SK-N-SH (cell line): ENCODE measurements around the gene RAPGEF6. TPM values are rescaled to one million over a fixed set of nuclear protein-coding genes. Genes with fewer than 3 reads are reported as not detected.

Experiments
- CTCF ChIA-PET: fragments of 300-600, 350-600 bp; formaldehyde crosslinking; extraction: SDS; loops from one replicate; lab custom pipeline; 2021; lab: Yijun Ruan, JAX
- POLR2A ChIA-PET: fragments of 350-600 bp; sonication (Branson Sonifier 250); formaldehyde crosslinking; extraction: SDS; loops from one replicate; lab custom pipeline; 2020; ENCODE audit warnings: antibody characterized with exemption, inconsistent platforms; lab: Yijun Ruan, JAX
- DNase-seq: peaks from one replicate; pipeline ENCODE4 v3.0.0; 2012
- H2AFZ ChIP-seq: fragments of 200-600 bp; sonication (generic); 2 replicates; pipeline ENCODE4 v1.8.1; 2016; ENCODE audit warnings: antibody characterized with exemption, mild to moderate bottlenecking, low read depth
- H3F3A ChIP-seq: fragments of 200-600 bp; sonication (generic); replicated peaks from 2 replicates; pipeline ENCODE3; 2016; ENCODE audit warnings: antibody characterized with exemption, mild to moderate bottlenecking; ENCODE audit not compliant: insufficient read depth
- H3K27ac ChIP-seq, 2 experiments: fragments of 200-500 bp in 1 of 2; fragments of 200-600 bp in 1 of 2; sonication (Bioruptor generic) in 1 of 2; sonication (generic), shearing (Covaris generic) in 1 of 2; 2 replicates each; pipeline versions ENCODE4 v1.5.1 to v1.6.1; 2014 to 2016; ENCODE audit warnings: low read depth in 2 of 2, inconsistent platforms in 1 of 2, low read length in 1 of 2, mild to moderate bottlenecking in 1 of 2, mixed read lengths in 1 of 2
- H3K27me3 ChIP-seq: fragments of 200-600 bp; sonication (generic), shearing (Covaris generic); 2 replicates; pipeline ENCODE4 v1.6.1; 2016; ENCODE audit warnings: mixed run types; ENCODE audit not compliant: insufficient read depth
- H3K36me3 ChIP-seq, 2 experiments: fragments of 200-500 bp in 1 of 2; fragments of 200-600 bp in 1 of 2; sonication (Bioruptor generic) in 1 of 2; sonication (generic) in 1 of 2; replicated peaks in 1 of 2; 2 replicates each; pipeline versions ENCODE3 to v1.5.1; 2014 to 2016; ENCODE audit warnings: low read length in 1 of 2, mild to moderate bottlenecking in 1 of 2; ENCODE audit not compliant: insufficient read depth in 2 of 2, control insufficient read depth in 1 of 2
- H3K4me1 ChIP-seq, 2 experiments: fragments of 200-500 bp in 1 of 2; fragments of 200-600 bp in 1 of 2; sonication (Bioruptor generic) in 1 of 2; sonication (generic), shearing (Covaris generic) in 1 of 2; 2 replicates each; pipeline versions ENCODE4 v1.5.1 to v1.6.1; 2014 to 2016; ENCODE audit warnings: low read depth in 1 of 2, low read length in 1 of 2, mixed run types in 1 of 2; ENCODE audit not compliant: insufficient read depth in 2 of 2, control insufficient read depth in 1 of 2
- H3K4me2 ChIP-seq: fragments of 200-600 bp; sonication (generic), shearing (Covaris generic); 2 replicates; pipeline ENCODE4 v1.6.1; 2017; ENCODE audit warnings: mixed run types
- H3K4me3 ChIP-seq, 2 experiments: fragments of 200-500 bp in 1 of 2; fragments of 200-600 bp in 1 of 2; sonication (Bioruptor generic) in 1 of 2; sonication (generic), shearing (Covaris generic) in 1 of 2; 2 replicates each; pipeline versions ENCODE4 v1.5.1 to v1.8.1; 2014 to 2016; ENCODE audit warnings: low read depth in 2 of 2, inconsistent platforms in 1 of 2, low read length in 1 of 2, mild to moderate bottlenecking in 1 of 2, mixed read lengths in 1 of 2, moderate library complexity in 1 of 2
- H3K79me2 ChIP-seq: fragments of 200-600 bp; sonication (generic); 2 replicates; pipeline ENCODE4 v1.8.1; 2017; ENCODE audit warnings: mild to moderate bottlenecking; ENCODE audit not compliant: insufficient read depth
- H3K9ac ChIP-seq: fragments of 200-600 bp; sonication (generic); 2 replicates; pipeline ENCODE4 v1.6.1; 2017; ENCODE audit warnings: mixed run types
- H3K9me2 ChIP-seq: fragments of 200-600 bp; sonication (generic); 2 replicates; pipeline ENCODE4 v1.6.1; 2017; ENCODE audit warnings: mixed run types
- H3K9me3 ChIP-seq: fragments of 200-600 bp; sonication (generic); 2 replicates; pipeline ENCODE4 v1.6.1; 2017; ENCODE audit warnings: mixed run types, mild to moderate bottlenecking, moderate library complexity
- H4K20me1 ChIP-seq: fragments of 200-600 bp; sonication (generic); 2 replicates; pipeline ENCODE4 v1.6.1; 2017; ENCODE audit warnings: mild to moderate bottlenecking, mixed run types; ENCODE audit not compliant: insufficient read depth
- CHD2 ChIP-seq: fragments of 150-350 bp; IDR thresholded peaks from 2 replicates; pipeline ENCODE4 v1.6.1; 2018; ENCODE audit warnings: low read length; ENCODE audit not compliant: partially characterized antibody
- ELF1 ChIP-seq: IDR thresholded peaks from 2 replicates; pipeline ENCODE4 v1.4.0; 2012
- EP300 ChIP-seq, 2 experiments: IDR thresholded peaks; 2 replicates each; pipeline versions ENCODE4 v1.4.0 to v1.6.1; 2012; ENCODE audit warnings: borderline replicate concordance in 1 of 2, low read depth in 1 of 2, low read length in 1 of 2
- EZH2phosphoT487 ChIP-seq: fragments of 200-600 bp; sonication (generic); IDR thresholded peaks from 2 replicates; pipeline ENCODE4 v1.6.1; 2017; ENCODE audit warnings: low read depth, mixed run types, mild to moderate bottlenecking, antibody characterized with exemption, moderate library complexity, borderline replicate concordance
- FOSL2 ChIP-seq: IDR thresholded peaks from 2 replicates; pipeline ENCODE4 v1.4.0; 2012; ENCODE audit warnings: low read depth, mild to moderate bottlenecking, moderate library complexity, borderline replicate concordance
- FOXM1 ChIP-seq: IDR thresholded peaks from 2 replicates; pipeline ENCODE4 v1.4.0; 2012; ENCODE audit warnings: low read depth, mild to moderate bottlenecking
- GABPA ChIP-seq: IDR thresholded peaks from 2 replicates; pipeline ENCODE4 v1.4.0; 2012; ENCODE audit warnings: low read depth, mild to moderate bottlenecking
- GATA2 ChIP-seq: sonication (generic); formaldehyde crosslinking; IDR thresholded peaks from 2 replicates; pipeline ENCODE4 v1.5.0; 2020; ENCODE audit warnings: mild to moderate bottlenecking, missing genetic modification reagents
- IRF3 ChIP-seq: fragments of 150-350 bp; IDR thresholded peaks from 2 replicates; pipeline ENCODE4 v1.6.1; 2016; ENCODE audit warnings: mild to moderate bottlenecking, low read depth, low read length
- MAX ChIP-seq: IDR thresholded peaks from 2 replicates; pipeline ENCODE4 v1.4.0; 2012; ENCODE audit warnings: low read depth
- MXI1 ChIP-seq: IDR thresholded peaks from 2 replicates; pipeline ENCODE4 v1.6.1; 2012; ENCODE audit warnings: mild to moderate bottlenecking, low read depth, low read length, improper control_type of control experiment
- NFIC ChIP-seq: IDR thresholded peaks from 2 replicates; pipeline ENCODE4 v1.4.0; 2012; ENCODE audit warnings: borderline replicate concordance
- RCOR1 ChIP-seq: fragments of 150-350 bp; IDR thresholded peaks from 2 replicates; pipeline ENCODE4 v1.6.1; 2017; ENCODE audit warnings: antibody characterized with exemption, low read length
- REST ChIP-seq: IDR thresholded peaks from 2 replicates; pipeline ENCODE4 v1.6.1; 2012; ENCODE audit warnings: mild to moderate bottlenecking, low read depth, low read length, moderate library complexity
- RXRA ChIP-seq: IDR thresholded peaks from 2 replicates; pipeline ENCODE4 v1.4.0; 2012; ENCODE audit warnings: low read depth, mild to moderate bottlenecking, borderline replicate concordance
- SMC3 ChIP-seq: IDR thresholded peaks from 2 replicates; pipeline ENCODE4 v1.6.1; 2012; ENCODE audit warnings: low read depth, low read length, improper control_type of control experiment
- TAF1 ChIP-seq: IDR thresholded peaks from 2 replicates; pipeline ENCODE4 v1.6.1; 2012; ENCODE audit warnings: low read depth, mild to moderate bottlenecking, low read length, moderate library complexity, borderline replicate concordance
- TEAD4 ChIP-seq: IDR thresholded peaks from 2 replicates; pipeline ENCODE4 v1.4.0; 2012; ENCODE audit warnings: mild to moderate bottlenecking, borderline replicate concordance; ENCODE audit not compliant: insufficient read depth
- YY1 ChIP-seq: IDR thresholded peaks from 2 replicates; pipeline ENCODE4 v1.4.0; 2012; ENCODE audit warnings: low read depth, mild to moderate bottlenecking
- ZBTB33 ChIP-seq: IDR thresholded peaks from 2 replicates; pipeline ENCODE4 v1.4.0; 2012; ENCODE audit warnings: low read depth, borderline replicate concordance
- whole genome bisulfite sequencing: methylation state at CpG from one replicate; pipeline ENCODE4 v1.1.6; 2017; ENCODE audit warnings: low lambda C conversion rate; 5-methylcytosine and 5-hydroxymethylcytosine counted together
- polyA plus RNA-seq, 3 experiments: library from polyadenylated mRNA; depleted of rRNA; stranded (reverse); fragments of >200 nt; gene quantifications; 2 replicates each; pipeline ENCODE4 v1.2.3, GENCODE V29; 2012

The RAPGEF6 gene
- polyA plus RNA-seq, 1 of the 3 experiments (the other 2 are of a cell fraction): 2.9 TPM

- Histone ChIP-seq H3K4me2 (no peak overlapping the region), H3K79me2 (no peaks in the 10 kb centered on the region; the same call in 1 of the 2 replicates), H3K36me3 (peaks cover 52 to 62% of the 10 kb centered on the region in 2 experiments), H2AFZ (no peak overlapping the region), H3K4me3 (no peak overlapping the region), H3K9ac (no peak overlapping the region), H3K9me2 (no peaks in the 10 kb centered on the region), H3F3A (no peaks in the 10 kb centered on the region), H4K20me1 (no peaks in the 10 kb centered on the region), H3K9me3 (no peaks in the 10 kb centered on the region), H3K27ac (no peak overlapping the region), H3K4me1 (no peaks in the 10 kb centered on the region), H3K27me3 (no peaks in the 10 kb centered on the region)
- no peak for DNase-seq
- WGBS: 92% methylated on average over 4 of the region's 4 CpGs
- POLR2A ChIA-PET: no interaction called here
- no peak for TF ChIP-seq IRF3
- TF ChIP-seq FOXM1: no peak
- no peak for TF ChIP-seq EZH2phosphoT487
- TF ChIP-seq SMC3: no peak
- no peak for TF ChIP-seq CHD2
- no peak for TF ChIP-seq MAX
- TF ChIP-seq ZBTB33: no peak
- TF ChIP-seq TAF1: no peak
- TF ChIP-seq FOSL2: no peak
- TF ChIP-seq NFIC: no peak
- TF ChIP-seq GABPA: no peak
- TF ChIP-seq EP300 (IDR thresholded peaks at IDR 0.05; ENCODE audit: borderline replicate concordance in 1 of 2, low read depth in 1 of 2, low read length in 1 of 2): no peak
- no peak for TF ChIP-seq REST
- TF ChIP-seq ELF1: no peak
- no peak for TF ChIP-seq MXI1
- no peak for TF ChIP-seq YY1
- TF ChIP-seq GATA2 (CRISPR knock-in tag): no peak
- TF ChIP-seq RCOR1: no peak
- TF ChIP-seq TEAD4: no peak
- TF ChIP-seq RXRA: no peak
- CTCF ChIA-PET: interaction anchor here (1.7 kb wide), 1 partner anchor 30 kb away, joined by 4 read pairs; no protein-coding TSS in a partner anchor
These were observed 240.9 kb downstream of the RAPGEF6 start for GRCh38 chr5:131394128-131394527.
